K562 treated with DMSO at 1 percent for 24 hours (cell line): ENCODE data around the gene CXCL9. TPM values are rescaled to one million over a fixed set of nuclear protein-coding genes. Genes with fewer than 3 reads are reported as not detected.

ENCODE experiments used
- total RNA-seq: library from RNA; unstranded; fragments of 300-600 nt; gene quantifications from 2 replicates; pipeline ENCODE4 v1.2.3, GENCODE V29; 2022; ENCODE audit warnings: low read depth; ENCODE audit not compliant: insufficient read depth

Gene CXCL9
- not detected in 2 replicates for total RNA-seq

DNA sequence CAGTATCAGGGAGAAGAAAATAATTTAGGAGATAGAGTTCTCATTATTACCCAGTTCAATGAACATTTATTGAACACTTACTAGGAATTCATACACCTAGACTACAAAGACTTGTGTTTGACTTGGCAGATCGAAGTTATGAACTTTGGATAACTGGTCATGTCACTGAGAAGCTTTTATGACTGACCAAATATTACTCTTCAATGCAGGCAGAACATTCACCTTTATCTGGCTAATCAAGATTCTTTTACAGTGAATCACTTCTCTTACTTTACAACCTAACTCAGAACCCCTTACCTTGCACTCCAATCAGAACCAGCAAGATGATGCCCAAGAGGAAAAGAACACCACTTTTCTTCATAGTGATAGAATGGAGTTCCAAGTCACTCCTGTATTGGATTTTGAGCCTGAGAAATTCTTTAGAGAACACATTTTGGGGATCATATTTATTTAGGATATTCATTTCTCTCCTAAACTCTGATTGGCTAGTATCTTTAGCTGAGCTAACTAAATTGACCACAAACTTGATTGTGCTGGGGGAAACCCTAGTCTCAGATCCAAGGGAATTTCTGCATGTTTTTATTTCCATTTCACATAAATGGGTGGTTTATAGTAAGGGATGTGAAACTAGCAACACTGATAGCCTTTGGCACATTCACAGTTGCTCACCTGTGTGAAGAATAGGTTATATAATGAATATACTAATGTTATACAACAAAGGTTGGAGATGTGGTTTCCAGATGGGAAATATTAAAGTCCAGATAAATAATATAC, at the start of gene CXCL9:
TSS of gene CXCL9 (minus strand) at position 421 of the 774 bp plus-strand sequence. CDS start at position 361, 60 bp downstream.

DNA sequence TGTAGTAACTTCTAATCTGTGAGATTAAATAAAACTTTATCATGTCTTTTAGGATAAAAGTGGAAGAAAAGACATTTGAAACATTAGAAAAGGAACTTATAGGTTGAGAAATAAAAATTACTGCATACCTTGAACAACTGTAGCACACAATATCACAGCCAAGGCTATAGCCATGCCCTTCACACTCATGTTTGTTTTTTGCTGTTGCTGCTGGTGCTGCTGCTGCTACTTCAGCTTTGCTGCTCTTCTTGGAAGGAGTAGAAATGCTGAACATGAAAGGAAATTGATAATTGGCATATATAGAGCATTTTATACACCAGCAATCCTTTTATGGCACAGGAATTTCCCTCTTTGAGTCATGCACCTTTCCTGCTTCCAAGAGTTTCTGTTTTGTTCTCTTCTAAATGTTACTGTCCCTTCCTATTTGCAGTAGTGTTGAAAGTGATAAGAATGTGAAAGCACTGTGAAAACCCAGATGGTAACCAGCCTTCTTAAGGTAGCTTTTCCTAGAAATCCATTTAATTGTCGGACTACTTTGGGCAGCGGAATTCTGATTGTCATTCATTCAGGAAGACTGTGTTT, 28.6 kb upstream of the CXCL9 start, which contains the start of gene CXCL11:
TSS of gene CXCL11 (minus strand) at position 272 of the 582 bp plus-strand sequence. CDS start at position 189, 83 bp downstream.

DNA sequence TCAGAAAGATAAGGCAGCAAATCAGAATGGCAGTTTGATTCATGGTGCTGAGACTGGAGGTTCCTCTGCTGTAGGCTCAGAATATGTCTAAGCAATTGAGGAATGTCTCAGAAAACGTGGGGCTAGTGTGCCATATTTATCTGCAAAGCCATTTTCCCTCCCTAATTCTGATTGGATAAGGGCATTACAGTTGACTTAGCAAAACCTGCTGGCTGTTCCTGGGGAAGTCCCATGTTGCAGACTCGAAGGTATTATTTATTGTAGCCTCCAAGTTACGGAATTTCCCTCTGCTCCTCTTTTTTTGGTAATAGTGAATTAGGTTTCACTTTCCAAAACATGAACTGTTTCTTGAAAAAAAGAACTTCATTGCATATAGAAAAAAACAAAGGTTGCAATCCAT, 16.1 kb upstream of the CXCL9 start, which contains the start of gene CXCL10:
TSS of gene CXCL10 (minus strand) at position 109 of the 400 bp plus-strand sequence. CDS start at position 43, 66 bp downstream.

Other genes with a start within 250 kb of the CXCL9 start
- gene PPEF2, start 105.1 kb downstream of the CXCL9 start, total RNA-seq: not detected in 2 replicates
- gene NAAA, start 66.5 kb downstream of the CXCL9 start, total RNA-seq: 26.9 and 31.1 TPM in 2 replicates
- gene SDAD1, start 16.6 kb downstream of the CXCL9 start, total RNA-seq: 13.8 and 18.0 TPM in 2 replicates
- gene CXCL10, start 16.0 kb upstream of the CXCL9 start, total RNA-seq: 23.1 and 26.3 TPM in 2 replicates
- gene CXCL11, start 28.6 kb upstream of the CXCL9 start, total RNA-seq: 14.6 and 15.8 TPM in 2 replicates
- gene ART3, start 67.2 kb upstream of the CXCL9 start, total RNA-seq: 0.45 and 1.3 TPM in 2 replicates
- 23.9 and 27.0 TPM in 2 replicates for gene NUP54, start 140.9 kb upstream of the CXCL9 start, total RNA-seq
- 28.4 and 32.9 TPM in 2 replicates for gene SCARB2, start 206.3 kb upstream of the CXCL9 start, total RNA-seq
- 9.9 and 11.5 TPM in 2 replicates for gene FAM47E, start 244.2 kb upstream of the CXCL9 start, total RNA-seq